Measurements from ENCODE around the gene VILL.
"Not testable (repeated sequence)": the region's sequence is repeated elsewhere in the genome, so short reads cannot be mapped to it uniquely, and the experiment has no call there.

Gene VILL

GRCh38 chr3:38019658-38020341 lies 29.2 kb downstream of the VILL start:
- no peak for DNase-seq

- DNase-seq = no peak
Measured at GRCh38 chr3:38020342-38020726, 29.7 kb downstream of the VILL start.

GRCh38 chr3:38021196-38021595 lies 30.6 kb downstream of the VILL start:
- DNase-seq = no peak

- DNase-seq = no peak
Measured at GRCh38 chr3:38022301-38022700, 31.7 kb downstream of the VILL start.

- DNase-seq = no peak
Measured at GRCh38 chr3:38022896-38023709, 32.5 kb downstream of the VILL start.

GRCh38 chr3:38026856-38027255 lies 36.3 kb downstream of the VILL start:
- DNase-seq = no peak

GRCh38 chr3:38027466-38028465 lies 37.2 kb downstream of the VILL start:
- DNase-seq = no peak

- no peak for DNase-seq
Measured at GRCh38 chr3:38028621-38029361, 38.2 kb downstream of the VILL start.

GRCh38 chr3:38029400-38030125 lies 39.0 kb downstream of the VILL start, which contains the start of gene PLCD1:
PLCD1 (minus strand) TSS chr3:38029642; CDS start chr3:38029539, 103 bp downstream.
- DNase-seq = peak; percentile 16

GRCh38 chr3:38030126-38031021 lies 39.8 kb downstream of the VILL start:
- DNase-seq = no peak

GRCh38 chr3:38031022-38031994 lies 40.7 kb downstream of the VILL start:
- DNase-seq = peak; percentile 27

- DNase-seq = no peak
Measured at GRCh38 chr3:38032328-38032865, 41.8 kb downstream of the VILL start.

GRCh38 chr3:38033586-38033985 lies 43.0 kb downstream of the VILL start:
- DNase-seq = not testable (repeated sequence)

GRCh38 chr3:38034335-38034734 lies 43.7 kb downstream of the VILL start:
- not testable (repeated sequence) for DNase-seq

GRCh38 chr3:38036286-38036685 lies 45.7 kb downstream of the VILL start:
- no peak for DNase-seq

- DNase-seq = no peak
Measured at GRCh38 chr3:38036906-38037305, 46.3 kb downstream of the VILL start.

- DNase-seq = no peak
Measured at GRCh38 chr3:38038447-38038911, 47.9 kb downstream of the VILL start.

- peak; percentile 81 for DNase-seq
Measured at GRCh38 chr3:38039101-38039898, 48.7 kb downstream of the VILL start, which contains the start of gene DLEC1. DLEC1 (plus strand) TSS chr3:38039208; CDS start chr3:38039226, 18 bp downstream.

All from activated gamma-delta T cell treated with Interleukin-2 at 50 U/mL for 16 hours (primary cell).